DOHH2 (cell line): Measurements from ENCODE around the gene STAG1.

ENCODE experiments used
- CTCF ChIP-seq: fragments of 200-600 bp; sonication (generic); IDR thresholded peaks from one replicate; pipeline ENCODE4 v1.5.1; 2014; ENCODE audit warnings: antibody characterized with exemption, mild to moderate bottlenecking, low read depth, low read length; ENCODE audit not compliant: poor library complexity, severe bottlenecking
- EZH2phosphoT487 ChIP-seq: fragments of 200-600 bp; sonication (generic); IDR thresholded peaks from 2 replicates; pipeline ENCODE4 v1.6.1; 2017; ENCODE audit warnings: borderline replicate concordance, mild to moderate bottlenecking, antibody characterized with exemption, low read length, moderate library complexity, mixed read lengths

- TF ChIP-seq CTCF (no peak), EZH2phosphoT487 (no peak)
Measured at GRCh38 chr3:136749091-136749490, 3.1 kb downstream of the STAG1 start.
